Measurements from ENCODE around the gene TMEM63B. TPM values are rescaled to one million over a fixed set of nuclear protein-coding genes. Genes with fewer than 3 reads are reported as not detected.

Gene TMEM63B
- total and polyA plus RNA-seq, 2 experiments from 2014 or later = 14.1 to 43.2 TPM

DNA sequence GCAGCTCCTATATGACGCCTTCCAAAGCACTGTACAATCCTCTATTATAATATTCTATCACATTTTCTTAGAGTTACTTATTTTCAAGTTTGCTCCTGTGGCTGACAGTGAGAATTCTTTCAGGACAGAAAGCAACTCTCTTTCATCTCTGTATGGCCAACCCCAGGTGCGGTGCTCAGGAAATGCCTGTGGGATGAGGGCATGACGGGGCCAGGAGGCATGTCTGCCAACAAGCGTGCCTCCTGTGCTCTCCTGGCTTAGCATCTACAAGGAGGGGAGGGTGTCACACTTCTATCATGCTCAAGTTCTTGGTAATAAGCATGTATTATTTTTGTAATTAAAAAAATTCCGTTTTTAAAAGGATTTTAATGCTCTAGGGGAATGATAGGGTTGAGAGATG is 11.5 kb upstream of the TMEM63B start:
- H3K27ac ChIP-seq = peak overlapping the region; percentile 92
- TF ChIP-seq EZH2 (IDR thresholded peaks at IDR 0.05; ENCODE audit: insufficient read depth, poor library complexity, severe bottlenecking) = no peak
- no peak for TF ChIP-seq EZH2phosphoT487 (IDR thresholded peaks at IDR 0.05; ENCODE audit: insufficient read depth, low read depth)
- H3K4me2 ChIP-seq (ENCODE audit: unreplicated experiment) = peak overlapping the region; percentile 78
- 40 to 43% methylated on average over 5 of the region's 5 CpGs for WGBS, 2 experiments (ENCODE audit: low coverage in 1 of 2, low lambda C conversion rate in 2 of 2, missing lambda C conversion rate in 2 of 2)
- no peaks in the 10 kb centered on the region for H3K9me2 ChIP-seq (ENCODE audit: insufficient read depth)
- H3K36me3 ChIP-seq (ENCODE audit: low read depth) = peaks cover 29% of the 10 kb centered on the region
- H4K20me1 ChIP-seq (ENCODE audit: insufficient read depth) = 0 out of 2 replicates have a peak, but pooled peaks cover 3% of the 10 kb centered on the region
- H3F3A ChIP-seq (ENCODE audit: insufficient read depth) = peaks cover 39% of the 10 kb centered on the region
- peaks cover 93% of the 10 kb centered on the region for H3K79me2 ChIP-seq (ENCODE audit: insufficient read depth)
- H2AFZ ChIP-seq = no peak overlapping the region
- H3K4me3 ChIP-seq = peak overlapping the region; percentile 49
- H3K9ac ChIP-seq = peak overlapping the region; percentile 78
- peak; percentile 62 for DNase-seq
- H3K27me3 ChIP-seq (replicated peaks; ENCODE audit: insufficient read depth) = no peaks in the 10 kb centered on the region
- H3K9me3 ChIP-seq (ENCODE audit: low read depth) = no peaks in the 10 kb centered on the region
- H3K4me1 ChIP-seq (ENCODE audit: insufficient read depth) = peaks cover 56% of the 10 kb centered on the region
- in situ Hi-C loops (cut with MboI) = no loop called here

DNA sequence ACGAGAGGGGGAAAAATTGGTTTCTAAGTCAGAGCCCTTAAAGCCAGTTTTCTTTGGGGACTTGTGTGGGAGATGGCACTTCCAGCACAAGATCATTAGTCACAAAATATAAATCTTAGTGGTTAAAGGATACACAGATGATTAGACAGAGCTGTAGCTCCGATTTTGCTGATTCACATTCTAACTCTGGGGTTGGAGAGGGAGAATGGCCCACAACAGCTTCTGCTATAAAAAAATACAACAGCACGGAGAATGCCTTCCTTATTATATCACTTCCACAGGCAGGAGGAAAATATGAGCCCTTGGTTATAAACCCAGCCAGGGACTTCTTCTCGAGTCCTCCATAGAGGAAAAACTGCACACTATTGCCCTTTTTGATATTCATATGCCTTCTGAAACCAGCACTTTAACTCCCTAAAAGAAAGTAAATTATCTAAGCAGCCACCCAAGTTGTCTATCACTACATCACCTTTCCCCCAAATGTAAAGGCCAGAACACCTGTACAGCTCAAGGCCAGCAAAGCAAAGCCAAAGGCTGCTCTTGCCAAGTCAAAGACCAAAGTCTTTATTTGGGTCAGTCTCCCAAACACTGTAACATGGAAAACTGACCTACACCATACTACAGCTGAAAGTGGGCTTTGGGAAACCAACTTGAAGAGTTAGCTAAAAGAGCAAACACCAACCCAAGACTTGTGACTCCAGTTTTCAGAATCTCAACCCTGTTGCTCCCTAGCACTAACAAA is 10.5 kb upstream of the TMEM63B start:
- H3K4me2 ChIP-seq (ENCODE audit: unreplicated experiment) = peak overlapping the region; percentile 78
- in situ Hi-C loops (cut with MboI) = no loop called here
- peaks cover 23% of the 10 kb centered on the region for H3K36me3 ChIP-seq (ENCODE audit: low read depth)
- H3K27ac ChIP-seq = peak overlapping the region; percentile 92
- peaks cover 39% of the 10 kb centered on the region for H3F3A ChIP-seq (ENCODE audit: insufficient read depth)
- peaks cover 93% of the 10 kb centered on the region for H3K79me2 ChIP-seq (ENCODE audit: insufficient read depth)
- TF ChIP-seq EZH2phosphoT487 (IDR thresholded peaks at IDR 0.05; ENCODE audit: insufficient read depth, low read depth) (no peak), EZH2 (IDR thresholded peaks at IDR 0.05; ENCODE audit: insufficient read depth, poor library complexity, severe bottlenecking) (no peak)
- 3% methylated on average over 4 of the region's 4 CpGs for WGBS, 2 experiments (ENCODE audit: low coverage in 1 of 2, low lambda C conversion rate in 2 of 2, missing lambda C conversion rate in 2 of 2)
- peaks cover 65% of the 10 kb centered on the region for H3K4me1 ChIP-seq (ENCODE audit: insufficient read depth)
- 0 out of 2 replicates have a peak, but pooled peaks cover 3% of the 10 kb centered on the region for H4K20me1 ChIP-seq (ENCODE audit: insufficient read depth)
- H3K9me2 ChIP-seq (ENCODE audit: insufficient read depth) = no peaks in the 10 kb centered on the region
- H2AFZ ChIP-seq = no peak overlapping the region
- peak overlapping the region; percentile 78 for H3K9ac ChIP-seq
- no peaks in the 10 kb centered on the region for H3K9me3 ChIP-seq (ENCODE audit: low read depth)
- H3K4me3 ChIP-seq = peak overlapping the region; percentile 49
- no peaks in the 10 kb centered on the region for H3K27me3 ChIP-seq (replicated peaks; ENCODE audit: insufficient read depth)
- peak; percentile 94 for DNase-seq

DNA sequence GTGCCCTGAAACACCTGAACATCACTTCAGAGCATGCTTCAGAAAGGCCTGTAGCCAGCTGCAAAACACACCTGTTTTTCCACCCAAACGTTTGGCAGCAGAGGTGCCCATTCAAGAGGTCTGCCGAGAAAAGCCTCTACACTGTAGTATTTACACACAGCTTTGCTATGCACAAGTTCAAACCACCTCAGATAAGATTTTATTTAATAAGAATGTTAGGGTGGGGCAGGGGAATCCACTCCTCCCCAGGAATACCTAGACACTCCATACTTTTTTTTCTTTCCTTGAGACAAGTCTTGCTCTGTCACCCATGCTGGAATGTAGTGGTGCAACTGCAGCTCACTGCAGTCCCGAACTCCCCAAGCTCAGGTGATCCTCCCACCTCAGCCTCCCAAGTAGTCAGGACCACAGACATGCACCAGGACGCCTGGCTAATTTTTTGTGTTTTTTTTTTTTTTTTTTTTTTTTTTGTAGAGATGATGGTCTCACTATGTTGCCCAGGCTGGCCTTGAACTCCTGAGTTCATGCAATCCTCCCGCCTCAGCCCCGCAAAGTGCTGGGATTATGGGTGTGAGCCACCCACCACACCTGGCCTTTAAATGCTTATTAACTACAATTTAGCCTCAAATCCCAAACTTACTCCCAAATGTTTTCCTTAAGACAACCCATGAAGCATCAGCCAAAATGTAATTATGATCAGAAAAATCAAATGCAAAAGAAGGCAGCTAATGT is 9.8 kb upstream of the TMEM63B start:
- peak overlapping the region; percentile 49 for H3K4me3 ChIP-seq
- H3K4me2 ChIP-seq (ENCODE audit: unreplicated experiment) = peak overlapping the region; percentile 78
- WGBS, 2 experiments (ENCODE audit: low coverage in 1 of 2, low lambda C conversion rate in 2 of 2, missing lambda C conversion rate in 2 of 2) = 80% methylated on average over 6 of the region's 6 CpGs
- H3K27ac ChIP-seq = peak overlapping the region; percentile 92
- peaks cover 40% of the 10 kb centered on the region for H3F3A ChIP-seq (ENCODE audit: insufficient read depth)
- peak overlapping the region; percentile 78; the same call in 1 of the 2 replicates for H3K9ac ChIP-seq
- peaks cover 93% of the 10 kb centered on the region for H3K79me2 ChIP-seq (ENCODE audit: insufficient read depth)
- no peaks in the 10 kb centered on the region for H3K9me2 ChIP-seq (ENCODE audit: insufficient read depth)
- no peaks in the 10 kb centered on the region for H3K27me3 ChIP-seq (replicated peaks; ENCODE audit: insufficient read depth)
- in situ Hi-C loops (cut with MboI) = no loop called here
- DNase-seq = peak; percentile 26
- peaks cover 16% of the 10 kb centered on the region for H3K36me3 ChIP-seq (ENCODE audit: low read depth)
- H3K9me3 ChIP-seq (ENCODE audit: low read depth) = no peaks in the 10 kb centered on the region
- no peak overlapping the region for H2AFZ ChIP-seq
- H3K4me1 ChIP-seq (ENCODE audit: insufficient read depth) = peaks cover 70% of the 10 kb centered on the region
- TF ChIP-seq EZH2 (IDR thresholded peaks at IDR 0.05; ENCODE audit: insufficient read depth, poor library complexity, severe bottlenecking) = no peak
- no peak for TF ChIP-seq EZH2phosphoT487 (IDR thresholded peaks at IDR 0.05; ENCODE audit: insufficient read depth, low read depth)
- H4K20me1 ChIP-seq (ENCODE audit: insufficient read depth) = 0 out of 2 replicates have a peak, but pooled peaks cover 3% of the 10 kb centered on the region

DNA sequence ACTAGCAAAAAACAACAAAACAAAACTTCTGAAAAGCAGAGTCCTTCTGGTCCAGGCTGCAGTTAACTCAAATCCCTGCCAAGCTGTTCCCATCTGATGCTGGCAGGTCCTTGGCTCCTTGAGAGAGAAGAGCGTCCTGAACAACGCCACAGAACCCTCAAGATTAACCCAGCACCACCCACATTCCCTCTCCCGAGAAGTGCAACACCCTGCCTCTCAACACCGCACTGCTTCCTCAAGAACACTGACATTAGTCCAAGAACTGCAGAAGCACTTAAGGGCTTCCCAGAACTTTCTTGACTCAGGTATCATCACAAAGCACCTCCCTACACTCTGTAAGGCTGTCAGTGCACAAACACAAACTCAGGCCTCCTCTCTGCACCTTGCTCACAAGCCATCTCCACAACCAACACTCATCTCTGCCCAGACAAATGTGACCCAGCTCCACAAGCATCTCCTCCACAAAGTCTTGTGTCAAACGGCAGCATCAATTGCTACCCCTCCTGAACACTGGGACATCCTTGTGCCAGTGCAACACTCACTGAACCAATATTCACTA is 7.6 kb upstream of the TMEM63B start:
- peak; percentile 48 for DNase-seq
- Histone ChIP-seq H3K9ac (peak overlapping the region; percentile 9; the same call in 1 of the 2 replicates), H3K4me3 (no peak overlapping the region), H3K27me3 (replicated peaks; ENCODE audit: insufficient read depth) (no peaks in the 10 kb centered on the region), H3K4me2 (ENCODE audit: unreplicated experiment) (peak overlapping the region; percentile 56), H3K9me3 (ENCODE audit: low read depth) (no peaks in the 10 kb centered on the region), H3K36me3 (ENCODE audit: low read depth) (no peaks in the 10 kb centered on the region), H4K20me1 (ENCODE audit: insufficient read depth) (peaks cover 9% of the 10 kb centered on the region; the same call in 1 of the 2 replicates), H3K4me1 (ENCODE audit: insufficient read depth) (peaks cover 82% of the 10 kb centered on the region), H3F3A (ENCODE audit: insufficient read depth) (peaks cover 49% of the 10 kb centered on the region), H2AFZ (no peak overlapping the region), H3K9me2 (ENCODE audit: insufficient read depth) (no peaks in the 10 kb centered on the region), H3K79me2 (ENCODE audit: insufficient read depth) (peaks cover 93% of the 10 kb centered on the region), H3K27ac (peak overlapping the region; percentile 48)
- TF ChIP-seq EZH2 (IDR thresholded peaks at IDR 0.05; ENCODE audit: insufficient read depth, poor library complexity, severe bottlenecking) (no peak), EZH2phosphoT487 (IDR thresholded peaks at IDR 0.05; ENCODE audit: insufficient read depth, low read depth) (no peak)
- 14 to 25% methylated on average over 5 of the region's 5 CpGs for WGBS, 2 experiments (ENCODE audit: low coverage in 1 of 2, low lambda C conversion rate in 2 of 2, missing lambda C conversion rate in 2 of 2)
- in situ Hi-C loops (cut with MboI) = no loop called here
